ENCODE data around the gene PKN2. TPM values are rescaled to one million over a fixed set of nuclear protein-coding genes. Genes with fewer than 3 reads are reported as not detected.

The PKN2 gene
- total RNA-seq, 1 experiment from 2014 or later: 74.1 TPM

DNA sequence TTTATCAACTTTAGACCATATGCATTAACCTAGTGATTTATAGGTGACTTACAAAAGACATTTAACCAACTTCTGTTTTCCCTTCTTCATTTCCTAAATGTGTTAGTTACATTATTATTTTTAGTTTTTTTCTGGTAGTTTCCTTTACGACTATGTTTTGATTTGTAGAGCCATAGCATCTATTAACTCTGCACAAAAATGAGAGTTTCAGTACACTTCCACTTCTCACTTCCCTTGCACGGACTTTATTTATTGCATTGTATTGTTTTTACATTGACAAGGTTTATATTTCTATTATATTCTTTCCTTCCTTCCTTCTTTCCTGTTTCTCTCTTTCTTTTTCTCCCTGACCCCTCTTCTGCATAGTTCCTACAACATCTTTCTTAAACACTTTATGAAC lies 14.7 kb downstream of the PKN2 start:
- intact Hi-C loops (cut with micrococcal nuclease; ENCODE audit: unreplicated experiment): no loop called here
- no TSS peak for BruUV-seq (replicated peaks)
- in situ Hi-C loops (cut with HindIII; ENCODE audit: low pct_unique_long_range_greater_than_20kb, low sequenced_read_pairs): no loop called here

DNA sequence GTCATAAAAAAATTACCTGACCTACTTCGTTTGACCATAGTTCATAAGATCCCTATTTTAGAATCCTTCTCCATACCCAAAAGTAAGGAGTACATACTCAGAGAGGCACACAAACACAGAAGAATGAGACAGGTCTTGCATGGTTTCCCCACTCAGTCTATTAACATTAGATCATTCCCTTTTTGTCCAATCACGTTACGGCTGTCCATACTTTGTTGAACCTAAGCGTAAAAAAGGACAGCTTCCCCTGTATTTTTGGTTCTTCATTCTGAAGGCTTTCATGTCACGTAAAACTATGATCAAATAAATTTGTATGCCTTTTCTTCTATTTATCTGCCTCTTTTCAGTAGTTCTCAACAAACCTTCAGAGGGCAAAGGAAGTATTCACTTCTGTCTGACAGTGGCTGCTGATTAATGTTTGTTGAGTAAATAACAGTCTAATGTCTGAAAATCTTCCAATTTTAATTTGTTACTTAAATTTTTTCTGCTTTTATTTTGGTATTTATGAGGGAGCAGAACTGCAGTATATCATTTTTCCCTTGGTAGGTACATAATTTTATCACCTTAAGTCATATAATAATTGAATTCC lies 16.4 kb downstream of the PKN2 start:
- POLR2A ChIA-PET: interaction anchor here (0.6 kb wide), 1 partner anchor 11 kb away, joined by 5 read pairs; no protein-coding TSS in a partner anchor

More for the DNA sequence above, 14.7 kb downstream of the PKN2 start:
- H3K4me1 ChIP-seq (ENCODE audit: control insufficient read depth, insufficient read depth, low read length): peaks cover 11% of the 10 kb centered on the region; the same call in 1 of the 2 replicates
- no peak for DNase-seq (ENCODE audit: low read depth, low spot score)
- TF ChIP-seq POLR2AphosphoS5 (IDR thresholded peaks at IDR 0.05; ENCODE audit: low read depth, low read length) (no peak), REST (IDR thresholded peaks at IDR 0.05; ENCODE audit: insufficient read depth in 1 of 2, low read depth in 2 of 2, low read length in 1 of 2) (no peak), TCF7L2 (IDR thresholded peaks at IDR 0.05; ENCODE audit: low read depth, low read length) (no peak), SIN3A (IDR thresholded peaks at IDR 0.05; ENCODE audit: borderline replicate concordance, insufficient read depth, low read depth, low read length) (no peak)
- TF ChIP-seq, protein P1, sequence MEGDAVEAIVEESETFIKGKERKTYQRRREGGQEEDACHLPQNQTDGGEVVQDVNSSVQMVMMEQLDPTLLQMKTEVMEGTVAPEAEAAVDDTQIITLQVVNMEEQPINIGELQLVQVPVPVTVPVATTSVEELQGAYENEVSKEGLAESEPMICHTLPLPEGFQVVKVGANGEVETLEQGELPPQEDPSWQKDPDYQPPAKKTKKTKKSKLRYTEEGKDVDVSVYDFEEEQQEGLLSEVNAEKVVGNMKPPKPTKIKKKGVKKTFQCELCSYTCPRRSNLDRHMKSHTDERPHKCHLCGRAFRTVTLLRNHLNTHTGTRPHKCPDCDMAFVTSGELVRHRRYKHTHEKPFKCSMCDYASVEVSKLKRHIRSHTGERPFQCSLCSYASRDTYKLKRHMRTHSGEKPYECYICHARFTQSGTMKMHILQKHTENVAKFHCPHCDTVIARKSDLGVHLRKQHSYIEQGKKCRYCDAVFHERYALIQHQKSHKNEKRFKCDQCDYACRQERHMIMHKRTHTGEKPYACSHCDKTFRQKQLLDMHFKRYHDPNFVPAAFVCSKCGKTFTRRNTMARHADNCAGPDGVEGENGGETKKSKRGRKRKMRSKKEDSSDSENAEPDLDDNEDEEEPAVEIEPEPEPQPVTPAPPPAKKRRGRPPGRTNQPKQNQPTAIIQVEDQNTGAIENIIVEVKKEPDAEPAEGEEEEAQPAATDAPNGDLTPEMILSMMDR (IDR thresholded peaks at IDR 0.05): no peak
- no peak for ATAC-seq
- no peaks in the 10 kb centered on the region for H3K9me3 ChIP-seq (ENCODE audit: control insufficient read depth, insufficient read depth, low read depth, low read length)
- no peak overlapping the region for H3K27ac ChIP-seq (ENCODE audit: low read length)
- no peaks in the 10 kb centered on the region for H3K27me3 ChIP-seq (ENCODE audit: control insufficient read depth, insufficient read depth, low read length)
- CTCF ChIA-PET: no interaction called here
- POLR2A ChIA-PET: interaction anchor here (1.0 kb wide), 1 partner anchor 18 kb away, joined by 3 read pairs; no protein-coding TSS in a partner anchor
- H3K4me3 ChIP-seq (ENCODE audit: low read depth in 2 of 2, low read length in 2 of 2): no peak overlapping the region
- H3K36me3 ChIP-seq (ENCODE audit: control insufficient read depth, insufficient read depth, low read length): no peaks in the 10 kb centered on the region

More for the DNA sequence above, 16.4 kb downstream of the PKN2 start:
- no peak overlapping the region for H3K4me3 ChIP-seq (ENCODE audit: low read depth in 2 of 2, low read length in 2 of 2)
- no peak for DNase-seq (ENCODE audit: low read depth, low spot score)
- peaks cover 11% of the 10 kb centered on the region; the same call in 1 of the 2 replicates for H3K4me1 ChIP-seq (ENCODE audit: control insufficient read depth, insufficient read depth, low read length)
- no TSS peak for BruUV-seq (replicated peaks)
- in situ Hi-C loops (cut with HindIII; ENCODE audit: low pct_unique_long_range_greater_than_20kb, low sequenced_read_pairs) (no loop called here), intact Hi-C loops (cut with micrococcal nuclease; ENCODE audit: unreplicated experiment) (no loop called here)
- H3K9me3 ChIP-seq (ENCODE audit: control insufficient read depth, insufficient read depth, low read depth, low read length): no peaks in the 10 kb centered on the region
- CTCF ChIA-PET: no interaction called here
- TF ChIP-seq TCF7L2 (IDR thresholded peaks at IDR 0.05; ENCODE audit: low read depth, low read length) (no peak), POLR2AphosphoS5 (IDR thresholded peaks at IDR 0.05; ENCODE audit: low read depth, low read length) (no peak), SIN3A (IDR thresholded peaks at IDR 0.05; ENCODE audit: borderline replicate concordance, insufficient read depth, low read depth, low read length) (no peak), REST (IDR thresholded peaks at IDR 0.05; ENCODE audit: insufficient read depth in 1 of 2, low read depth in 2 of 2, low read length in 1 of 2) (no peak)
- TF ChIP-seq, protein P1 (IDR thresholded peaks at IDR 0.05): no peak
- no peaks in the 10 kb centered on the region for H3K36me3 ChIP-seq (ENCODE audit: control insufficient read depth, insufficient read depth, low read length)
- ATAC-seq: no peak
- no peak overlapping the region for H3K27ac ChIP-seq (ENCODE audit: low read length)
- no peaks in the 10 kb centered on the region for H3K27me3 ChIP-seq (ENCODE audit: control insufficient read depth, insufficient read depth, low read length)
